ENCODE measurements around the gene IRX1. TPM values are rescaled to one million over a fixed set of nuclear protein-coding genes. Genes with fewer than 3 reads are reported as not detected.

The IRX1 gene
- polyA plus RNA-seq, 1 experiment: 0.33 TPM

DNA sequence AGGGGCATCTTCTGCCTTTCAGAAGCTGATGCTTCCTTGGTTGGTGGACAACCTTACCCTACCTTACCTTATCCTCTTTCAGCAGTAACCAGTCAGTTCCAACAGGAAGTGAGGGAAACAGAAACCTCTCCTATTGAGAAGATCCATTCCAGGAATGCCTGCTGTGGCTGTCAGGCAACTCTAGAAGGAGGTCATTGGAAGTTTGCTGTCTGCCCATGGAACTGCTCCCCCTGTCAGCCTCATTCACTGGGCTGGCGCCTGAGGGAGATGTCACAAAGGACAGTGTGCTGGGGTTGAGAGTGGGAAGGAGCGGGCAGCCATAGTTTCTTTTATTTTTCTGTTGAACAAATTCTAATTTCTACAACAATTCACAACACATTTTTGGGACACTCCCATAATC is 54.7 kb downstream of the IRX1 start:
- no peak for DNase-seq (ENCODE audit: low read depth)
- Histone ChIP-seq H3K36me3 (ENCODE audit: control insufficient read depth, insufficient read depth, low read length) (no peaks in the 10 kb centered on the region), H3K27me3 (ENCODE audit: control insufficient read depth, insufficient read depth, low read length) (no peaks in the 10 kb centered on the region), H3K4me3 (ENCODE audit: low read depth, low read length) (no peak overlapping the region)
- ChIA-PET POLR2A (no interaction called here), CTCF (no interaction called here)
- TF ChIP-seq, protein P1, sequence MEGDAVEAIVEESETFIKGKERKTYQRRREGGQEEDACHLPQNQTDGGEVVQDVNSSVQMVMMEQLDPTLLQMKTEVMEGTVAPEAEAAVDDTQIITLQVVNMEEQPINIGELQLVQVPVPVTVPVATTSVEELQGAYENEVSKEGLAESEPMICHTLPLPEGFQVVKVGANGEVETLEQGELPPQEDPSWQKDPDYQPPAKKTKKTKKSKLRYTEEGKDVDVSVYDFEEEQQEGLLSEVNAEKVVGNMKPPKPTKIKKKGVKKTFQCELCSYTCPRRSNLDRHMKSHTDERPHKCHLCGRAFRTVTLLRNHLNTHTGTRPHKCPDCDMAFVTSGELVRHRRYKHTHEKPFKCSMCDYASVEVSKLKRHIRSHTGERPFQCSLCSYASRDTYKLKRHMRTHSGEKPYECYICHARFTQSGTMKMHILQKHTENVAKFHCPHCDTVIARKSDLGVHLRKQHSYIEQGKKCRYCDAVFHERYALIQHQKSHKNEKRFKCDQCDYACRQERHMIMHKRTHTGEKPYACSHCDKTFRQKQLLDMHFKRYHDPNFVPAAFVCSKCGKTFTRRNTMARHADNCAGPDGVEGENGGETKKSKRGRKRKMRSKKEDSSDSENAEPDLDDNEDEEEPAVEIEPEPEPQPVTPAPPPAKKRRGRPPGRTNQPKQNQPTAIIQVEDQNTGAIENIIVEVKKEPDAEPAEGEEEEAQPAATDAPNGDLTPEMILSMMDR (IDR thresholded peaks at IDR 0.05; ENCODE audit: insufficient read depth, low read depth, low read length): no peak

DNA sequence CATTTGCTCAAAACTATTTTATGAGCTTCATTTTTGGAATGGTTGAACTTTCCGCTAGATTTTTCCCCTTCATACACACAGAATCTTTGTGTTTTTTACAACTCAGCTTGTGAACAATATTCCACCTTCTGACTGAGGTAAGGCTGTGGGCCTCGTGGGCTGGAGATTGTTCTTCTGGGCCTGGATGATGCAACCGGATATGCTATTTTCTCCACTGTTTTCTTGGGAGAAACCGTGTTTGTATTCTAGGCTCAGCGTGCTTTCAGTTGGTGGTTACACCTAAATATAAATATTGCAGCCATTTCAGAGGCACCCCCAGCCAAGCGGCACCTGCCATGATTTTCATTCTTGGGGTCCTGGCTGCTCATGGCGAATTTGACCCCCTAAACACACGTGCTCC is 55.2 kb downstream of the IRX1 start:
- no peaks in the 10 kb centered on the region for H3K36me3 ChIP-seq (ENCODE audit: control insufficient read depth, insufficient read depth, low read length)
- ChIA-PET POLR2A (no interaction called here), CTCF (no interaction called here)
- TF ChIP-seq, protein P1 (IDR thresholded peaks at IDR 0.05; ENCODE audit: insufficient read depth, low read depth, low read length): no peak
- no peak for DNase-seq (ENCODE audit: low read depth)
- H3K4me3 ChIP-seq (ENCODE audit: low read depth, low read length): no peak overlapping the region
- H3K27me3 ChIP-seq (ENCODE audit: control insufficient read depth, insufficient read depth, low read length): no peaks in the 10 kb centered on the region
